Measurements from ENCODE around the gene PSMA3. TPM values are rescaled to one million over a fixed set of nuclear protein-coding genes. Genes with fewer than 3 reads are reported as not detected.

The PSMA3 gene
- total RNA-seq, 2 donors from 2014 or later = 279 to 291 TPM

- Mint-ChIP-seq H3K4me3 (no peak overlapping the region), H3K4me1 (peaks cover 9% of the 10 kb centered on the region), H3K9me3 (no peaks in the 10 kb centered on the region), H3K27me3 (ENCODE audit: insufficient read depth) (no peaks in the 10 kb centered on the region), H3K36me3 (ENCODE audit: low read depth) (peaks cover 41% of the 10 kb centered on the region), H3K27ac (no peak overlapping the region)
- WGBS, 2 experiments (ENCODE audit: insufficient coverage in 1 of 2, insufficient read length in 1 of 2) = 93 to 100% methylated on average over 1 of the region's 1 CpG
- H3K27me3 ChIP-seq (ENCODE audit: control insufficient read depth, insufficient read depth, low read length, poor library complexity, severe bottlenecking) = no peaks in the 10 kb centered on the region
- H3K9ac ChIP-seq (ENCODE audit: extremely low read depth, low read length, poor library complexity, severe bottlenecking) = no peak overlapping the region
- DNase-seq = no peak
- TF ChIP-seq CTCF (conservative IDR thresholded peaks at IDR 0.05) = no peak
- H3K36me3 ChIP-seq (ENCODE audit: control insufficient read depth, insufficient read depth, low read length) = peaks cover 53% of the 10 kb centered on the region
- H3K4me1 ChIP-seq (ENCODE audit: control insufficient read depth, insufficient read depth, low read length) = no peaks in the 10 kb centered on the region
- H3K27ac ChIP-seq (ENCODE audit: low read depth, low read length) = no peak overlapping the region
- peaks cover 9% of the 10 kb centered on the region for H3K9me3 ChIP-seq (ENCODE audit: control insufficient read depth, low read length)
- H3K4me3 ChIP-seq (ENCODE audit: low read length) = no peak overlapping the region
Observed at GRCh38 chr14:58313699-58314098, 69.1 kb downstream of the PSMA3 start.

- peaks cover 38% of the 10 kb centered on the region for H3K36me3 Mint-ChIP-seq (ENCODE audit: low read depth)
- DNase-seq = no peak
- Histone ChIP-seq H3K27ac (ENCODE audit: low read depth, low read length) (no peak overlapping the region), H3K36me3 (ENCODE audit: control insufficient read depth, insufficient read depth, low read length) (peaks cover 45% of the 10 kb centered on the region), H3K9ac (ENCODE audit: extremely low read depth, low read length, poor library complexity, severe bottlenecking) (no peak overlapping the region), H3K4me1 (ENCODE audit: control insufficient read depth, insufficient read depth, low read length) (no peaks in the 10 kb centered on the region), H3K4me3 (ENCODE audit: low read length) (no peak overlapping the region), H3K9me3 (ENCODE audit: control insufficient read depth, low read length) (peaks cover 9% of the 10 kb centered on the region), H3K27me3 (ENCODE audit: control insufficient read depth, insufficient read depth, low read length, poor library complexity, severe bottlenecking) (no peaks in the 10 kb centered on the region)
- WGBS, 2 experiments (ENCODE audit: insufficient coverage in 1 of 2, insufficient read length in 1 of 2) = 78% methylated on average over 1 of the region's 1 CpG; no CpG with 5 or more reads in 1 of the 2 experiments
- H3K27me3 Mint-ChIP-seq (ENCODE audit: insufficient read depth) = no peaks in the 10 kb centered on the region
- no peak for TF ChIP-seq CTCF (conservative IDR thresholded peaks at IDR 0.05)
- H3K4me3 Mint-ChIP-seq = no peak overlapping the region
- peaks cover 6% of the 10 kb centered on the region for H3K4me1 Mint-ChIP-seq
- no peak overlapping the region for H3K27ac Mint-ChIP-seq
- H3K9me3 Mint-ChIP-seq = no peaks in the 10 kb centered on the region
Observed at GRCh38 chr14:58315606-58316005, 71.0 kb downstream of the PSMA3 start.

Other genes starting within 250 kb of the PSMA3 start
- 10 to 100 TPM; 17.3 to 30.7 TPM for gene ARMH4, start 92.6 kb upstream of the PSMA3 start, total RNA-seq
- 10 to 100 TPM; 53.2 to 53.8 TPM for gene ACTR10, start 44.7 kb upstream of the PSMA3 start, total RNA-seq
- gene ARID4A, start 53.7 kb downstream of the PSMA3 start, total RNA-seq = 10 to 100 TPM; 22.1 to 24.5 TPM
- not detected for gene TOMM20L, start 151.1 kb downstream of the PSMA3 start, total RNA-seq
- gene TIMM9, start 182.7 kb downstream of the PSMA3 start, total RNA-seq = 10 to 100 TPM; 29.4 to 34.2 TPM
- 10 to 100 TPM; 14.2 to 26.4 TPM for gene KIAA0586, start 182.9 kb downstream of the PSMA3 start, total RNA-seq